HG02588 (cell line): Measurements from ENCODE around the gene UBE2Q2.
"Not testable (repeated sequence)": the region's sequence is repeated elsewhere in the genome, so short reads cannot be mapped to it uniquely, and the experiment has no call there.

Source experiments
- ATAC-seq: cut with Tn5 transposase; IDR thresholded peaks from one replicate; pipeline ENCODE4 v1.9.1; 2021; ENCODE audit warnings: mild to moderate bottlenecking, moderate library complexity; ENCODE audit not compliant: unreplicated experiment

Gene UBE2Q2

DNA sequence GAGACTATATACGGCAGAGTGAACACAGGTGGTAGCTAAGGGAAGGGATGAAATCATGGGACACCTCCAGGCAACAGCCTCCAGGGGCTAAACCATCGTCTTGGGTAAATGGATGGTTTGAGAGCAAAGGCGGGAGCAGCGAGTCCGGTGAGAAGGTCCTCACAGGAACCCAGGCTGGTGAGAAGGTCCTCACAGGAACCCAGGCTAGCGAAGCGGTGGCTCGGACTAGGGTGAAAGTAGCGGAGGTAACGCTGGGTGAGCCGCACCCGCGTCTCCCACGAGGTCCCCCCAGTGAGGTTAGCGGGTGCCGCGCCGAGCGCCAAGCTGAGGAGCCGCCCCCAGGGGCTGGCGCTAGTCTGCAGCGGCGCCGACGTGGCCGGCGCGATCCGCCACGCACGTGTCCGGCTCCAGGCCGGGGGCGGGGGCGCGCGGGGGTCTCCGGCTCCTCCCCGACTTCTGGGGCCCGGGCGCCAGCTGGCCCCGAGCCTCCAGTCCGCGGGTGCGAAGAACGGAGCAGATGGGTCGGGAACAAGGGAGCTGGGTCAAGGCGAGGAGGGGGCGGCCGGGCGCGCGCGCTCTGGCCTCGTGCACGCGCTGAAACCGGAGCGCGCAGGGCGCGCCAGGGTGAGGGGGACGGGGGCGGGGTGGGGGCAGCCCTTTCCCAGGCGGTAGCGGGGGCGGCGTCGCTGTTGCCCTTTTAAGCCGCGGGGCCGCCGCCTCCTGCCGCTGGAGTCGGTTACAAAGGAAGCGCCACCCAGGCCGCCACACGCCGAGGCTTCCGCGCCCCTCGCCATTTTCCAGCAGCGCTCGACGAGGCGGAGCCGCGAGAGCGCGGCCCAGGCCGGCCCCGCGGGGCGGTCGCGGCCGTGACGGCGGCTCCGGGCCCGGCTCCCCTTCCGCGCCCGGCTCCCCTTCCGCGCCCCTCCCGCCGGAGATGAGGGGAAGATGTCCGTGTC is at the start of gene UBE2Q2:
UBE2Q2 (plus strand) TSS at position 726 of the 956 bp plus-strand sequence; CDS start at position 946, 220 bp downstream.
- peak; percentile 42 for ATAC-seq

DNA sequence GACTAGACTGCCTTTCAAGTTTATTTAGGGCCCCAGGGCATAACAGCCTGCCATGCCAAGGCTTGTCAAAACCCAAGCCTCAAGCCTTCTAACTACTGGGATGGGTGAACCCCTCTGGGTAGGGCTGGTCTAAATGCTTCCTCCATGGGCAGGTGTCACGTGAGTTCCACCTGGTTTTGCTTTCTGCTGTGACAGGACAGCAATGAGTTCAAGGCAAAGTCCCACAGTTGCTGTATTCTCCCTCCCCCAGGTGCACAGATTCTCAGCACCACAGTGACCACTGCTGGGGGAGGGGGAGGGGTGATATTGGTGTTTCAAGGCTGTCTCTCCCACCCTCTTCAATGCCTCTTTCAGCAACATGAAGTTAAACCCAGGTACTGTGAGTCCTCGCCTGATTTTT is 46.9 kb upstream of the UBE2Q2 start:
- no peak for ATAC-seq

DNA sequence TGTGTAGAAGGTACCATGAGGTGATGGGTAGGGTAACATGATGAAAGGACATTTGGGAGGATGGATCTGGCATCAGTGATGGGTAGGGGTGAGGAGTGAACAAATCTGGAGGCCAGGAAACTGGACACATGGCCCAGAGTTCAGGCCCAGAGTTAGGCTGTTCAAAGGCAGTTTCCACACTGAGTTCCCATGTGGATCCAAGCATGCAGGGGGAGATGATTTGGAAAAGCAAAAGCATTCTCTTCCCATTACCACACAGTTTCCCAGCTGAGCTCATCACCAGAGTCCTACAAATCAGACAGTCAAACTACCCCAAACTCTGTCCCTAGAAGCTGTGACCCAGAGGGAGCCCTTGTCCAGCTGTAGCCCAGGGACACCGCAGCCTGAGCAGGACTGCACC is 46.1 kb upstream of the UBE2Q2 start:
- ATAC-seq, result not testable (repeated sequence)

- no peak for ATAC-seq
Observed at GRCh38 chr15:75799190-75799589, 44.1 kb upstream of the UBE2Q2 start.

GRCh38 chr15:75800409-75800808 is 42.8 kb upstream of the UBE2Q2 start:
- not testable (repeated sequence) for ATAC-seq

GRCh38 chr15:75801859-75802593 is 41.2 kb upstream of the UBE2Q2 start:
- ATAC-seq, result peak; percentile 81

DNA sequence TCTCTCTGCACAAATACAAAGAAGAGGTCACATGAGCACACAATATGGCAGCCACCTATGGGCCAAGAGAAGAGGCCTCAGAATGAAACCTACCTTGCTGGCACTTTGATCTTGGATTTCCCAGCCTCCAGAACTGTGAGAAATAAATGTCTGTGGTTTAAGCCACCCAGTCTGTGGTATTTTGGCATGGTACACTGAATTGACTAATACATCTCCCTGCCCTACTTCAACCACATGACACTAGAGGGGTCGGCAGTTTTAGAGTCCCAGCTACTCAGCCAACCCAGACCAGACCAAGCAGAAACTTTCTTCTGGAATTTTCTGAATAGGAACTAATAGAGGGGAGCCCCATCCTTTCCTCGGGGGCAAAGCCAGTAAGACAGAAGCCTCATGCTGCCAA is 35.8 kb upstream of the UBE2Q2 start:
- not testable (repeated sequence) for ATAC-seq

- not testable (repeated sequence) for ATAC-seq
Observed at GRCh38 chr15:75808009-75808408, 35.2 kb upstream of the UBE2Q2 start.

DNA sequence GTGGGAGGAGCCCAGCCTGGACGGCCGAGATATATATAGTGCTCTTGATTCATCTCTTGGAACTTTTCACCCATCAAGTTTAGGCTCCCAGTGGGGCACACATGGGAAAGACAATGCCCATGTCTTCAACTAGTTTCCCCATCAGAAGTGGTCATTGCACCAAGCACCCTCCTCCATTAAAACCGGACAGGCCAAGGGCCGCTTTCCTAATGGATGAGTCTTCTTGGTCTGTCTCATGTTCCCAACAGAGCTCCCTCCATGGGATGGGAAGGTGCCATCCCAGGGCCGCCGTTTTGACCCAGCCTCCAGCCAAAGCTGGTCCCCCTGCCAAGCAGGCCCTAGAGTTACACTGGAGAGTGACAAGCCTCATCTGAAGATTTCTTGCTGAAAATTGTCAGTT is 34.7 kb upstream of the UBE2Q2 start:
- no peak for ATAC-seq

GRCh38 chr15:75809986-75810750 is 33.1 kb upstream of the UBE2Q2 start:
- no peak for ATAC-seq

- no peak for ATAC-seq
Observed at GRCh38 chr15:75810874-75811498, 32.3 kb upstream of the UBE2Q2 start.

DNA sequence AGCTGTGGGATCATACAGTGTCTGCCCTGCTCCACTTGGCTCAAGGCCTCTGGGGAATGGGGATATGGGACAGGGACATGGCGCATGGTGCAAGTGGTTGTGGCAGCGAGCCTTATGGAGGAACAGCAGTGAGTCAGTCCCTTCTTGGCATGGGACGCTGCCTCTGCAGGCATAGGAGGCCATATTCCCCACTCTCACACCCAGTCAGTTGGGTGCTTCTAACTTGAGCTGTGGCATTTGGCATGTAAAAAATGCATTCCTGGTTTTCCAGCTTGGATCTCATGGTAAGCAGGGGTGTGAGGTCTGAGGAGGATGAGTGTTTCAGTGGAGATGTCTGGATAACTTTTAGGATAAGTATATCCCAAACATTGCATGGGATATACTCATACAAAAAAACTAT is 31.6 kb upstream of the UBE2Q2 start:
- no peak for ATAC-seq

DNA sequence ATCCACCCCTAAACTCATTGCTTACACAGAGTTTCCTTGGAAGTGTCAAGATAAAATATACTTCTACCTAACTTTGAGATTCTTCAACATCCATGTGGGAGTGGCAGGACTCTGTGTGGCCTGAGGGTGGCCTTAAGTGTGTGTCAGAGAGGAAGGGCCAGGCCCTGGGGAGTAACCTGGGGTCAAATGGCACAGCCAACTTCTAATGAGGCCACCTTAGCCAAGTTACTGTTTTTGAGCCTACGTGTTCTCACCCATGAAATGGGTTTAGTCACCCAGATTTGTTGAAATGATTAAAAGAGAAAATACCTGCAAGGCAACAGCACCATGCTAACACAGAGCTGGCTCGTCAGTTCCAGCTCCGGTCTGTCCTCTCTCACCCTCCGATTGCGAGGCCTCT is 28.5 kb upstream of the UBE2Q2 start:
- no peak for ATAC-seq

GRCh38 chr15:75815811-75816719 is 27.2 kb upstream of the UBE2Q2 start:
- ATAC-seq, result no peak

- no peak for ATAC-seq
Observed at GRCh38 chr15:75817138-75817935, 25.9 kb upstream of the UBE2Q2 start.

DNA sequence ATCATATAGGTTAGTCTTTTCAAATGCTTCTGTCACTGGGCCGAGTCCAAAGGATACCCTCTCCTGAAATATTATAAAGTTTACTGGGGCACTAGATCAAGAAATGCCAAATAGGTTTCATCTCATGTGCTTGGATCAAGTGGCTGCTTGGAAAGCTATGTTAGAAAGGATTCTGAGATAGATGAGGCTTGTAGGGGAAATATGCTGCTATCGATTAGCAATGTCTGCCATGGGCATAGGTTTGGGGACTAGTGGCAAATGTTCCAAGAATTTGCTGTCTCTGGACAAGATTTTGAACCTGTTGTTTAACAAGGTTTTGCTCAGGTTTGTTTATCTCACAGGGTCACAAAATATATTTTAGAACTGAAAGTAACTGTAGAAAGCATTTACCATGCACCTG is 23.0 kb upstream of the UBE2Q2 start:
- ATAC-seq, result no peak

DNA sequence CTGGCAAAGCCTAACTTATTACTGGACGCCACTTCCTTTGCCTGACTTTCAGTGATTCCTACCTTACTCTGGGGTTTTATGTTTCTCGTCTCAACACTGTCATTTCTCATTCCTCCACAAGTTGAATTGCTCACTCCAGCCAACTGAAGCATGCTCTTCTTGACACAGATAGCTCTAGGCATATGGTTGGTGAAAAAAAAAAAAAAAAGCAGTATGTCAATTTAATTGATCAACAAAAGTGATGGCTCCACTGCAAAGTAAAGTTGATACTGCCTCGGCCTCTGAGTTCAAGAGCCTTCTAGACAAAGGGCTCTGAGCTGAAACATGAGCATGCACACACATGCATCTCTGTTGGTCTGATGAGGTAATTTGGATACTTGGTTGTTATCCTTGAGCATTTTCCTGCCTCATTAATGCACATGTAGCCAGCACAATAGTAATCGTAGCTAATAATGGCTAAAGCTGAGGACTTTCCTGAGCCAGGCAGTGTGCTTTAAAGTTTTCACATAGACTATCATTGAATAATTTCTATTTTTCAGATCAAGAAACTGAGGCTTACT is 21.4 kb upstream of the UBE2Q2 start:
- ATAC-seq, result no peak

DNA sequence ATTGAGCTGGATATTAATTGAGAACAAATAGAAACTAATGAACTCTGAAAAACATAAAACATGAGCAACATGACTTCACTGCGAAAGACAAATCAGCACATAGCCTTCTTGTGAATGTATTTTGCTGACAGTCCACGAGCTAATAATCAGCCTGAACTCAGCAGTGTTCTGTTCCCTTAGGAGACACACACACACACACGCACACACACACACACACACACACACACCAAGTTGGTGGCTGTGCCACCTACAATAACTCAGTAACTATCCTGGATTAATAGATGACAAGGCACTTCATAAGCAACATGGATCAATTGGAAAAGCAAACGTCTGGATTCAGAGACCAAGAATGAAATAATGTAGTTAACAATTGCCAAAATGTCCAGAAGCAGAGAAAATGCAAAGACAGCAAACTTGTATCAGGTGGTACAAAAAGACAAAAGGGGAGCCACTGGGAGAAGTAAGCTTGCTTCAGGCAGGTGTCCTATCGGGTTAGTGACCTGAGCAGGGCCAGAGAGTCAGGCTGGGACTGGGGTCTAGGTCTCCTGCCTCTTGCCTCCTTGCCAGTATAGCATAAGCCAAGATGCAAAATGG is 20.5 kb upstream of the UBE2Q2 start:
- ATAC-seq, result no peak
